Panc1 (cell line): ENCODE results near the gene C19orf38. TPM values are rescaled to one million over a fixed set of nuclear protein-coding genes. Genes with fewer than 3 reads are reported as not detected.

Source experiments
- ATAC-seq: fragments of 200-7000 bp; cut with Tn5 transposase; 2 replicates; pipeline ENCODE4 v1.9.1; 2020; ENCODE audit warnings: mild to moderate bottlenecking, moderate library complexity
- BruUV-seq: library from RNA; stranded (reverse); fragments of 400-500 nt; replicated peaks from 2 replicates; lab custom pipeline; 2021; lab: Mats Ljungman, UMichigan
- CTCF ChIA-PET: fragments of 300-600 bp; sonication (Branson Sonifier 250); formaldehyde crosslinking; loops from one replicate; lab custom pipeline; 2022; ENCODE audit warnings: antibody characterized with exemption; lab: Charles Lee
- POLR2A ChIA-PET: fragments of 300-600 bp; sonication (Branson Sonifier 250); formaldehyde crosslinking; loops from one replicate; lab custom pipeline; 2022; ENCODE audit warnings: antibody characterized with exemption; lab: Charles Lee
- DNase-seq: peaks from one replicate; pipeline ENCODE4 v3.0.0-alpha.2; 2010; ENCODE audit warnings: low read depth, low spot score
- H3K27ac ChIP-seq: 2 replicates; pipeline ENCODE4 v1.5.1; 2011; ENCODE audit warnings: mild to moderate bottlenecking, low read length, inconsistent platforms
- H3K27me3 ChIP-seq: fragments of 200-500 bp; sonication (Bioruptor generic); 2 replicates; pipeline ENCODE4 v1.6.0; 2014; ENCODE audit warnings: low read length, inconsistent platforms; ENCODE audit not compliant: control insufficient read depth, insufficient read depth
- H3K36me3 ChIP-seq: fragments of 200-500 bp; sonication (Bioruptor generic); 2 replicates; pipeline ENCODE4 v1.5.1; 2014; ENCODE audit warnings: inconsistent platforms, mild to moderate bottlenecking, low read length, moderate library complexity; ENCODE audit not compliant: control insufficient read depth, insufficient read depth
- H3K4me1 ChIP-seq: 2 replicates; pipeline ENCODE4 v1.5.1; 2011; ENCODE audit warnings: inconsistent platforms, mild to moderate bottlenecking, low read length, moderate library complexity; ENCODE audit not compliant: control insufficient read depth, insufficient read depth
- H3K4me3 ChIP-seq, 2 experiments: 2 replicates each; pipeline ENCODE4 v1.5.1; 2011 to 2012; ENCODE audit warnings: low read depth in 2 of 2, low read length in 2 of 2, mild to moderate bottlenecking in 2 of 2, inconsistent platforms in 1 of 2, moderate library complexity in 1 of 2
- H3K9me3 ChIP-seq: fragments of 200-500 bp; sonication (Bioruptor generic); 2 replicates; pipeline ENCODE4 v1.5.1; 2014; ENCODE audit warnings: low read depth, mild to moderate bottlenecking, inconsistent platforms, low read length, moderate library complexity; ENCODE audit not compliant: control insufficient read depth, insufficient read depth
- CTCF ChIP-seq: fragments of 450-650 bp; IDR thresholded peaks from 2 replicates; pipeline ENCODE4 v1.5.1; 2017; ENCODE audit warnings: mild to moderate bottlenecking
- POLR2AphosphoS5 ChIP-seq: IDR thresholded peaks from 2 replicates; pipeline ENCODE4 v1.6.1; 2012; ENCODE audit warnings: mild to moderate bottlenecking, low read depth, low read length, moderate library complexity
- SIN3A ChIP-seq: IDR thresholded peaks from 2 replicates; pipeline ENCODE4 v1.6.1; 2012; ENCODE audit warnings: low read depth, mild to moderate bottlenecking, low read length, moderate library complexity, borderline replicate concordance; ENCODE audit not compliant: insufficient read depth
- TCF7L2 ChIP-seq: IDR thresholded peaks from 2 replicates; pipeline ENCODE4 v1.6.1; 2011; ENCODE audit warnings: mild to moderate bottlenecking, low read depth, low read length, inconsistent platforms
- in situ Hi-C: cut with HindIII; loops from 2 replicates; pipeline ENCODE4 v1.10.0; 2016; ENCODE audit warnings: low sequenced_read_pairs, low pct_unique_long_range_greater_than_20kb
- intact Hi-C: fragments of 100-400 bp; cut with micrococcal nuclease; formaldehyde crosslinking; loops from one replicate; pipeline ENCODE4 v1.10.0; 2022; ENCODE audit not compliant: unreplicated experiment
- total RNA-seq: library from RNA; stranded (reverse); gene quantifications from one replicate; pipeline ENCODE4 v1.2.1, GENCODE V29; 2021; ENCODE audit not compliant: unreplicated experiment
- TF ChIP-seq, protein P1 (sequence below), 2 experiments: IDR thresholded peaks; 2 replicates each; pipeline ENCODE4 v1.6.1; 2011 to 2012; ENCODE audit warnings: low read depth in 2 of 2, control low read depth in 1 of 2, low read length in 1 of 2, mild to moderate bottlenecking in 1 of 2, moderate library complexity in 1 of 2; ENCODE audit not compliant: insufficient read depth in 1 of 2

Gene C19orf38
- total RNA-seq, 1 experiment from 2014 or later: not detected

DNA sequence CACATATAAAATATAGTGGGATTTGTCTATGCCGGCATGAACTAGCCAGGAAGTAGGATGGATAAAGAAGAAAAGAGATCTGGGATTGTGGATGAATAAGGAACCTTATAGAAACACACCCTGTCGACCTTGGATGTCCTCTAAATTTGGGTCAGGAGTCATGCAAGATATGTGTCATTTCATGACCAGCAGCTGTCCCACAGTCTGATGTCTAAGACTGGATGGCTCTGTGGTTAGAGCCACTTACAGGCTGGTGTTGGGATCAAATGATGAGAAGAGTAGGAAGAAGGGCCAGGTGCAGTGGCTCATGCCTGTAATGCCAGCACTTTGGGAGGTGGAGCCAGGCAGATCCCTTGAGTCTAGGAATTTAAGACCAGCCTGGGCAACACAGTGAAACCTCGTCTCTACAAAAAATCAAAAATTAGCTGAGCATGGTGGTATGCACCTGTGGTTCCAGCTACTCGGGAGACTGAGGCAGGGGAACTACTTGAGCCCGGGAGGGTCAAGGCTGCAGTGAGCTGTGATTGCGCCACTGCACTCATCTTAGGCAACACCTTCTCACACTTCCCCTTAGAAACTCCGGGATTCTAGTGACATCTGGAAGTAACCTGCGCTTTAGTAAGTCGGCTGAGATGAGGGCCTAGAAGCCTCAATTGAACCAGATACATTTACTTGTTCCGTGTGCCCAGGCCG lies 43.0 kb upstream of the C19orf38 start:
- in situ Hi-C loops: no loop called here
- DNase-seq: no peak
- Histone ChIP-seq H3K27me3 (no peaks in the 10 kb centered on the region), H3K9me3 (no peaks in the 10 kb centered on the region), H3K4me3 (no peak overlapping the region), H3K36me3 (no peaks in the 10 kb centered on the region), H3K4me1 (no peaks in the 10 kb centered on the region), H3K27ac (no peak overlapping the region)
- CTCF ChIA-PET: no interaction called here
- POLR2A ChIA-PET: no interaction called here
- intact Hi-C loops: no loop called here
- TSS peak; percentile 61 for BruUV-seq
- no peak for ATAC-seq
- TF ChIP-seq, protein P1, sequence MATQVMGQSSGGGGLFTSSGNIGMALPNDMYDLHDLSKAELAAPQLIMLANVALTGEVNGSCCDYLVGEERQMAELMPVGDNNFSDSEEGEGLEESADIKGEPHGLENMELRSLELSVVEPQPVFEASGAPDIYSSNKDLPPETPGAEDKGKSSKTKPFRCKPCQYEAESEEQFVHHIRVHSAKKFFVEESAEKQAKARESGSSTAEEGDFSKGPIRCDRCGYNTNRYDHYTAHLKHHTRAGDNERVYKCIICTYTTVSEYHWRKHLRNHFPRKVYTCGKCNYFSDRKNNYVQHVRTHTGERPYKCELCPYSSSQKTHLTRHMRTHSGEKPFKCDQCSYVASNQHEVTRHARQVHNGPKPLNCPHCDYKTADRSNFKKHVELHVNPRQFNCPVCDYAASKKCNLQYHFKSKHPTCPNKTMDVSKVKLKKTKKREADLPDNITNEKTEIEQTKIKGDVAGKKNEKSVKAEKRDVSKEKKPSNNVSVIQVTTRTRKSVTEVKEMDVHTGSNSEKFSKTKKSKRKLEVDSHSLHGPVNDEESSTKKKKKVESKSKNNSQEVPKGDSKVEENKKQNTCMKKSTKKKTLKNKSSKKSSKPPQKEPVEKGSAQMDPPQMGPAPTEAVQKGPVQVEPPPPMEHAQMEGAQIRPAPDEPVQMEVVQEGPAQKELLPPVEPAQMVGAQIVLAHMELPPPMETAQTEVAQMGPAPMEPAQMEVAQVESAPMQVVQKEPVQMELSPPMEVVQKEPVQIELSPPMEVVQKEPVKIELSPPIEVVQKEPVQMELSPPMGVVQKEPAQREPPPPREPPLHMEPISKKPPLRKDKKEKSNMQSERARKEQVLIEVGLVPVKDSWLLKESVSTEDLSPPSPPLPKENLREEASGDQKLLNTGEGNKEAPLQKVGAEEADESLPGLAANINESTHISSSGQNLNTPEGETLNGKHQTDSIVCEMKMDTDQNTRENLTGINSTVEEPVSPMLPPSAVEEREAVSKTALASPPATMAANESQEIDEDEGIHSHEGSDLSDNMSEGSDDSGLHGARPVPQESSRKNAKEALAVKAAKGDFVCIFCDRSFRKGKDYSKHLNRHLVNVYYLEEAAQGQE (IDR thresholded peaks at IDR 0.05; ENCODE audit: insufficient read depth in 1 of 2, low read depth in 2 of 2, low read length in 1 of 2): no peak
- TF ChIP-seq CTCF: no peak
- no peak for TF ChIP-seq SIN3A
- no peak for TF ChIP-seq POLR2AphosphoS5
- no peak for TF ChIP-seq TCF7L2

DNA sequence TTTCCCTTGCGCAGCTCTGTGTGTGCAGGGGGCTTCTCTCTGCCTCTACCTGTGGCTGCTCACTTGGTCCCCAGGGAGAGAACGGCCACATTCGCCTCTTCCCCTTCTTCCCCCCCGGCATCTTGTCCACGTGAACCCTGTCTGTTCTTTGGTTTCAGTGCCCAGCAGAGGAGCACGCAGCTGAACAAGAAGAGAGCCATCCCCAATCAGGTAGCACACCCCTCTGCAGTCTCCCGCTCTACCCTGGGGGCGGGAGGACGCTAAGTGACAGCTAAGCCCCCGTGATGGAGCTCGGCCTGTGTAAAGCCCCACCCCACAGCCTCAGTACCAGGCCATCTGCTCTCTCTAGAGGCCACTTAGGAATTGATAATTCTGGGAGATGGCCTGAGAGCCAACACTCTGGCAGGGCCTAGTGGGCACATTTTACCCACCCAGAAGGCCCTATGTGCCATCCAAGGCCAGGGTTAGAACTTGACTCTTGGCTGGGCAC lies 42.4 kb upstream of the C19orf38 start:
- H3K9me3 ChIP-seq: no peaks in the 10 kb centered on the region
- no peaks in the 10 kb centered on the region for H3K27me3 ChIP-seq
- DNase-seq (no peak), ATAC-seq (no peak)
- TF ChIP-seq POLR2AphosphoS5: no peak
- TF ChIP-seq TCF7L2: no peak
- TF ChIP-seq SIN3A: no peak
- TF ChIP-seq CTCF: no peak
- TF ChIP-seq, protein P1 (IDR thresholded peaks at IDR 0.05; ENCODE audit: insufficient read depth in 1 of 2, low read depth in 2 of 2, low read length in 1 of 2): no peak
- no peak overlapping the region for H3K4me3 ChIP-seq
- no peaks in the 10 kb centered on the region for H3K4me1 ChIP-seq
- in situ Hi-C loops: no loop called here
- no peak overlapping the region for H3K27ac ChIP-seq
- CTCF ChIA-PET: no interaction called here
- no TSS peak for BruUV-seq
- intact Hi-C loops: no loop called here
- no peaks in the 10 kb centered on the region for H3K36me3 ChIP-seq
- POLR2A ChIA-PET: no interaction called here
